Osteocyte (in vitro differentiated cells): ENCODE data around the gene KIAA0930. TPM values are rescaled to one million over a fixed set of nuclear protein-coding genes. Genes with fewer than 3 reads are reported as not detected.

Source experiments
- DNase-seq: peaks from one replicate; pipeline ENCODE4 v3.0.0; 2021; ENCODE audit warnings: mixed read lengths; ENCODE audit not compliant: unreplicated experiment; ENCODE audit errors: extremely low spot score
- H3K27ac Mint-ChIP-seq: one replicate; pipeline ENCODE4 v1.8.0; 2021; ENCODE audit warnings: mild to moderate bottlenecking, mixed read lengths; ENCODE audit not compliant: unreplicated experiment
- H3K27me3 Mint-ChIP-seq: one replicate; pipeline ENCODE4 v1.8.0; 2021; ENCODE audit warnings: mixed read lengths; ENCODE audit not compliant: unreplicated experiment
- H3K36me3 Mint-ChIP-seq: one replicate; pipeline ENCODE4 v1.8.0; 2021; ENCODE audit warnings: mixed read lengths; ENCODE audit not compliant: unreplicated experiment
- H3K4me1 Mint-ChIP-seq: one replicate; pipeline ENCODE4 v1.8.0; 2021; ENCODE audit warnings: mixed read lengths; ENCODE audit not compliant: unreplicated experiment
- H3K4me3 Mint-ChIP-seq: one replicate; pipeline ENCODE4 v1.8.0; 2021; ENCODE audit warnings: mild to moderate bottlenecking, moderate library complexity, mixed read lengths; ENCODE audit not compliant: unreplicated experiment
- H3K9me3 Mint-ChIP-seq: one replicate; pipeline ENCODE4 v1.8.0; 2021; ENCODE audit warnings: mixed read lengths; ENCODE audit not compliant: unreplicated experiment
- total RNA-seq: library from RNA; stranded (reverse); gene quantifications from 2 replicates; pipeline ENCODE4 v1.2.1, GENCODE V29; 2021
- TF ChIP-seq, protein P1 (sequence below): fragments of 200-600 bp; sonication (generic); IDR thresholded peaks from 2 replicates; pipeline ENCODE4 v1.5.0; 2021; ENCODE audit warnings: antibody characterized with exemption, mild to moderate bottlenecking, moderate library complexity

Gene KIAA0930
- total RNA-seq, 1 donor from 2014 or later, result 53.1 TPM

DNA sequence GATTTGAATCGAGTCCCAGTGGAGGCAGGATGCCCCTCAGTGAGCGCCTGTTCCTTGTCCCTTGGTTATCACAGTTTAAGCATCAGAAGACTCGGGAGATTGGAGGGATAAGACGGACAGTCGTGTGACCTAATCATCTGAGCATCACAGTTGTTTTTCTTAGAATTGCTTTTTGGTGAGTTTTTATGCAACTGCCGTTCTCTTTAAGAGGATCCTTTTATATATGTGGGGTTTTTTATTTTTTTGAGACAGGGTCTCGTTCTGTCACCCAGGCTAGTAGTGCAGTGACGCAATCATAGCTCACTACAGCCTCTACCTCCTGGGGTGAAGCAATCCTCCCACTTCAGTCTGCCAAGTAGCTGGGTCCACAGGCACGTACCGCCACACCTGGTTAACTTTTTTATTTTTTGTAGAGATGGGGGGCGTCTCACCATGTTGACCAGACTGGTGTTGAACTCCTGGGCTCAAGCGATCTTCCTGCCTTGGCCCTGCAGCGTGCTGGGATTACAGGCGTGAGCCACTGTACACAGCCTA is 60.5 kb downstream of the KIAA0930 start:
- H3K9me3 Mint-ChIP-seq, result no peaks in the 10 kb centered on the region
- H3K27me3 Mint-ChIP-seq, result no peaks in the 10 kb centered on the region
- TF ChIP-seq, protein P1, sequence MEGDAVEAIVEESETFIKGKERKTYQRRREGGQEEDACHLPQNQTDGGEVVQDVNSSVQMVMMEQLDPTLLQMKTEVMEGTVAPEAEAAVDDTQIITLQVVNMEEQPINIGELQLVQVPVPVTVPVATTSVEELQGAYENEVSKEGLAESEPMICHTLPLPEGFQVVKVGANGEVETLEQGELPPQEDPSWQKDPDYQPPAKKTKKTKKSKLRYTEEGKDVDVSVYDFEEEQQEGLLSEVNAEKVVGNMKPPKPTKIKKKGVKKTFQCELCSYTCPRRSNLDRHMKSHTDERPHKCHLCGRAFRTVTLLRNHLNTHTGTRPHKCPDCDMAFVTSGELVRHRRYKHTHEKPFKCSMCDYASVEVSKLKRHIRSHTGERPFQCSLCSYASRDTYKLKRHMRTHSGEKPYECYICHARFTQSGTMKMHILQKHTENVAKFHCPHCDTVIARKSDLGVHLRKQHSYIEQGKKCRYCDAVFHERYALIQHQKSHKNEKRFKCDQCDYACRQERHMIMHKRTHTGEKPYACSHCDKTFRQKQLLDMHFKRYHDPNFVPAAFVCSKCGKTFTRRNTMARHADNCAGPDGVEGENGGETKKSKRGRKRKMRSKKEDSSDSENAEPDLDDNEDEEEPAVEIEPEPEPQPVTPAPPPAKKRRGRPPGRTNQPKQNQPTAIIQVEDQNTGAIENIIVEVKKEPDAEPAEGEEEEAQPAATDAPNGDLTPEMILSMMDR, result no peak
- H3K27ac Mint-ChIP-seq, result no peak overlapping the region
- H3K36me3 Mint-ChIP-seq, result peaks cover 58% of the 10 kb centered on the region
- no peaks in the 10 kb centered on the region for H3K4me1 Mint-ChIP-seq
- no peak overlapping the region for H3K4me3 Mint-ChIP-seq
- no peak for DNase-seq

DNA sequence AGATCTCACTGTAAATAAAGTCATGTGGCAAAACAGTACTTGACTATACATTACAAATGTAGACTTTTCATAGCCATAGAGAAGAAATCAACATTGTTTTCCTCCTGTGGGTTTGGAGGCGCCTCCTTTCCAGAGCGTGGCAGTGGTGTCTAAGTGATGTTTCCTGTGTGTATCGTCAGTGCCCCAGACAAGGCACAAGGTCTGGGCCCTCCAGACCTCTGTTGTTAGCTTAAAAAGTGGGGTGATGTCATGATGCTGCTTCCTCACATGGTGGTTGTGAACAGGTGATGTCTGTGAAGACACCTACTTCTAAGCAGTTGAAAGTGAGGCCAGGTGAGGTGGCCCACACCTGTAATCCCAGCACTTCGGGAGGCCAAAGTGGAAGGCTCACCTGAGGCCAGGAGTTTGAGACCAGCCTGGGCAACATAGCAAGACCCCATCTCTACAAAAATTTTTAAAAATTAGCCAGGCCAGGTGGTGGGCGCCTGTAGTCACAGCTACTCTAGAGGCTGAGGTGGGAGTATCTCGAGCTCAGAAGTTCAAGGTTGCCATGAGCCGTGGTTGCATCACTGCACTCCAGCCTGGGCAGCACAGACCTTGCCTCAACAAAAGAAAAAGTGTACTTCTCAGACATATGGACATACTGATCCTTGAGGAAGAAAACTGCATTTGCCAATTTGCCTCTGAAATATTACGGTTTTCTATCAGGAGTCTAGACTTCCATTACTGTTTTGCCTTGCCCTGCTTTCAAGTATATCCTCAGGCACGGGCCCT is 61.2 kb downstream of the KIAA0930 start:
- TF ChIP-seq, protein P1, result no peak
- Mint-ChIP-seq H3K27me3 (no peaks in the 10 kb centered on the region), H3K36me3 (peaks cover 56% of the 10 kb centered on the region), H3K4me1 (no peaks in the 10 kb centered on the region), H3K27ac (no peak overlapping the region), H3K4me3 (no peak overlapping the region), H3K9me3 (no peaks in the 10 kb centered on the region)
- DNase-seq, result no peak

GRCh38 chr22:45172881-45173585 is 67.7 kb downstream of the KIAA0930 start:
- TF ChIP-seq, protein P1, result no peak
- H3K9me3 Mint-ChIP-seq, result no peaks in the 10 kb centered on the region
- peaks cover 63% of the 10 kb centered on the region for H3K36me3 Mint-ChIP-seq
- no peak overlapping the region for H3K4me3 Mint-ChIP-seq
- H3K27ac Mint-ChIP-seq, result no peak overlapping the region
- DNase-seq, result no peak
- H3K27me3 Mint-ChIP-seq, result no peaks in the 10 kb centered on the region
- H3K4me1 Mint-ChIP-seq, result no peaks in the 10 kb centered on the region

DNA sequence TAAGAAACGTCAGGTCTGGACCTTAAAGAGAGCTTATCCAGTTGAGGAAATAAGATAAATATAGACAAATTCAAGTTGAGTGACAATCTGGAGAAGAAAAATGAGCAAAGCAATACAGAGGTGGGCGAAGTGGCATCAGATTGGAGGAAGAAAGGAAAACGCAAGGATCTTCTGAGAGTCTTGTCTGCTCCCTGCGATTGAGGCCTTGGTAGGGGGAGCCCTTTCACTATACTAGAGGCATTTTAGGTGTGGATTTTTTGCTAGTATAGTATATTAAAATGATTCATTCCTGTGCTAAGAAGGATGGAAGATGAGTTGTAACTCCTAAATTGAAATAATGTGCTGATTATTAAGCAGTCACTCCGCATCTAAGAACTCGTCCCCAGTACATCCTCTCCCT is 68.9 kb downstream of the KIAA0930 start:
- Mint-ChIP-seq H3K9me3 (no peaks in the 10 kb centered on the region), H3K27me3 (no peaks in the 10 kb centered on the region), H3K27ac (no peak overlapping the region), H3K36me3 (peaks cover 63% of the 10 kb centered on the region), H3K4me1 (no peaks in the 10 kb centered on the region), H3K4me3 (no peak overlapping the region)
- TF ChIP-seq, protein P1, result no peak
- no peak for DNase-seq
